Prostate gland (tissue), 1 donor: ENCODE data around the gene CNBD2.

Experiments
- POLR2A ChIP-seq: fragments of 450-650 bp; IDR thresholded peaks from one replicate; pipeline ENCODE4 v1.6.1; 2016; ENCODE audit warnings: antibody characterized with exemption, mild to moderate bottlenecking
- POLR2AphosphoS5 ChIP-seq: sonication (generic); formaldehyde crosslinking; IDR thresholded peaks from one replicate; pipeline ENCODE4 v1.6.1; 2017; ENCODE audit warnings: antibody characterized with exemption

DNA sequence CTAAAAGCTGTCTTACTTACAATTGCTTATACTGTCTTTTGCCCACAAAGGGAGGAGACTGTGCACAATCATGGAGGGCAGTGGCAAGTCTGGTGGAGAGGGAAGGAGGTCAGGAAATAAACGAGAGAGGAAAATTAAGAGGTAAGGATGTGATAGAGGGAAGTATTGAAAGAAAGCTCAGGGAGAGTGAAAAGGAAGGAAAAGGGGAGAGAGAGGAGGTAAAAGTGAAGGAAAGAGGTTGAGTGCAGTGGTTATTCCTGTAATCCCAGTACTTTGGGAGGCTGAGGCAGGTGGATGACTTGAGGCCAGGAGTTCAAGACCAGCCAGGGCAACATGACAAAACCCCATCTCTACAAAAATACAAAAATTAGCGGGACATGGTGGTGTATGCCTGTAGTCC is 103.5 kb downstream of the CNBD2 start:
- TF ChIP-seq POLR2AphosphoS5 (no peak), POLR2A (no peak)
